Measurements from ENCODE around the gene CREB3. TPM values are rescaled to one million over a fixed set of nuclear protein-coding genes. Genes with fewer than 3 reads are reported as not detected.
A peak's percentile ranks its signal among the peaks of the same experiment; 100 is the strongest.

Gene CREB3
- total RNA-seq, 6 donors from 2014 or later, result 27.2 to 61.3 (median 33.5) TPM

- 73 to 76% methylated on average over 11 of the region's 11 CpGs for whole genome bisulfite sequencing, 2 donors
- TF ChIP-seq CTCF (IDR thresholded peaks at IDR 0.05), result no peak
- TF ChIP-seq EP300 (IDR thresholded peaks at IDR 0.05), result no peak
- no peak for TF ChIP-seq POLR2AphosphoS5 (IDR thresholded peaks at IDR 0.05)
- no peak for TF ChIP-seq POLR2A (IDR thresholded peaks at IDR 0.05)
- H3K9me3 ChIP-seq, result no peaks in the 10 kb centered on the region
These were observed 46.0 kb upstream of the CREB3 start for GRCh38 chr9:35686222-35687203.

GRCh38 chr9:35687306-35687705, 45.2 kb upstream of the CREB3 start:
- peak overlapping the region in 3 of 4 donors; percentile 23 to 72 (median 64) for H3K4me3 ChIP-seq
- TF ChIP-seq EP300 (IDR thresholded peaks at IDR 0.05) (no peak), POLR2AphosphoS5 (IDR thresholded peaks at IDR 0.05) (no peak), POLR2A (IDR thresholded peaks at IDR 0.05) (no peak), CTCF (IDR thresholded peaks at IDR 0.05) (no peak)
- peaks cover 3 to 37% (median 19%) of the 10 kb centered on the region in 4 donors for H3K4me1 ChIP-seq
- peaks cover 0 to 30% (median 13%) of the 10 kb centered on the region in 4 donors for H3K36me3 ChIP-seq
- peak overlapping the region in 1 of 4 donors; percentile 31 for H3K27ac ChIP-seq
- WGBS, 2 donors, result 79 to 95% methylated on average over 2 of the region's 2 CpGs
- no peaks in the 10 kb centered on the region for H3K9me3 ChIP-seq
- H3K27me3 ChIP-seq, result no peaks in the 10 kb centered on the region
- ATAC-seq (ENCODE audit: low FRiP score in 2 of 2) (no peak), DNase-seq (no peak)

More at GRCh38 chr9:35686222-35687203, 46.0 kb upstream of the CREB3 start:
- peak overlapping the region in 1 of 4 donors; percentile 14 for H3K27ac ChIP-seq
- H3K27me3 ChIP-seq, result no peaks in the 10 kb centered on the region
- H3K4me3 ChIP-seq, result peak overlapping the region in 2 of 4 donors; percentile 23 to 64
- H3K4me1 ChIP-seq, result peaks cover 3 to 37% (median 17%) of the 10 kb centered on the region in 4 donors
- peak in 1 of 2 donors; percentile 64 for DNase-seq
- ATAC-seq (ENCODE audit: low FRiP score in 2 of 2), result no peak
- peaks cover 0 to 30% (median 13%) of the 10 kb centered on the region in 4 donors for H3K36me3 ChIP-seq

- WGBS, 2 donors, result 57 to 80% methylated on average over 1 to 2 of the region's 2 CpGs
- Histone ChIP-seq H3K4me1 (peaks cover 3 to 33% (median 19%) of the 10 kb centered on the region in 4 donors), H3K36me3 (peaks cover 0 to 23% (median 12%) of the 10 kb centered on the region in 4 donors), H3K27me3 (no peaks in the 10 kb centered on the region), H3K9me3 (no peaks in the 10 kb centered on the region), H3K27ac (peak overlapping the region in 3 of 4 donors; percentile 4 to 92 (median 56)), H3K4me3 (peak overlapping the region in 3 of 4 donors; percentile 64 to 75 (median 72))
- TF ChIP-seq EP300 (IDR thresholded peaks at IDR 0.05) (no peak), CTCF (IDR thresholded peaks at IDR 0.05) (no peak), POLR2AphosphoS5 (IDR thresholded peaks at IDR 0.05) (no peak), POLR2A (IDR thresholded peaks at IDR 0.05) (no peak)
- DNase-seq (no peak), ATAC-seq (ENCODE audit: low FRiP score in 2 of 2) (no peak)
These were observed 44.4 kb upstream of the CREB3 start for GRCh38 chr9:35687972-35688557.

- Histone ChIP-seq H3K4me1 (peaks cover 3 to 25% (median 14%) of the 10 kb centered on the region in 4 donors), H3K4me3 (peak overlapping the region; percentile 16 to 75 (median 68)), H3K27ac (peak overlapping the region; percentile 77 to 93 (median 89)), H3K9me3 (no peaks in the 10 kb centered on the region), H3K36me3 (peaks cover 0 to 19% (median 11%) of the 10 kb centered on the region in 4 donors), H3K27me3 (no peaks in the 10 kb centered on the region)
- ATAC-seq (ENCODE audit: low FRiP score in 2 of 2), result no peak
- TF ChIP-seq POLR2A (IDR thresholded peaks at IDR 0.05), result no peak
- no peak for DNase-seq
- WGBS, 2 donors, result 77 to 79% methylated on average over 12 of the region's 12 CpGs
These were observed 43.6 kb upstream of the CREB3 start for GRCh38 chr9:35688558-35689541.

All from upper lobe of left lung (tissue), 6 donors.